Esophagus squamous epithelium (tissue), 4 donors: ENCODE results near the gene CCDC154.

Experiments
- POLR2A ChIP-seq, 4 donors: fragments of 450-650 bp; IDR thresholded peaks; one replicate each; pipeline ENCODE4 v1.6.1; 2017; ENCODE audit warnings: antibody characterized with exemption in 4 of 4, mild to moderate bottlenecking in 4 of 4, moderate library complexity in 3 of 4
- TF ChIP-seq, protein P1 (sequence below), 6 experiments: fragments of 450-650 bp in 4 of 6; fragments of 200-600 bp in 2 of 6; sonication (generic) in 2 of 6; IDR thresholded peaks; one replicate each; pipeline ENCODE4 v1.5.1; 2016 to 2019; ENCODE audit warnings: antibody characterized with exemption in 6 of 6, mild to moderate bottlenecking in 4 of 6, moderate library complexity in 4 of 6

DNA sequence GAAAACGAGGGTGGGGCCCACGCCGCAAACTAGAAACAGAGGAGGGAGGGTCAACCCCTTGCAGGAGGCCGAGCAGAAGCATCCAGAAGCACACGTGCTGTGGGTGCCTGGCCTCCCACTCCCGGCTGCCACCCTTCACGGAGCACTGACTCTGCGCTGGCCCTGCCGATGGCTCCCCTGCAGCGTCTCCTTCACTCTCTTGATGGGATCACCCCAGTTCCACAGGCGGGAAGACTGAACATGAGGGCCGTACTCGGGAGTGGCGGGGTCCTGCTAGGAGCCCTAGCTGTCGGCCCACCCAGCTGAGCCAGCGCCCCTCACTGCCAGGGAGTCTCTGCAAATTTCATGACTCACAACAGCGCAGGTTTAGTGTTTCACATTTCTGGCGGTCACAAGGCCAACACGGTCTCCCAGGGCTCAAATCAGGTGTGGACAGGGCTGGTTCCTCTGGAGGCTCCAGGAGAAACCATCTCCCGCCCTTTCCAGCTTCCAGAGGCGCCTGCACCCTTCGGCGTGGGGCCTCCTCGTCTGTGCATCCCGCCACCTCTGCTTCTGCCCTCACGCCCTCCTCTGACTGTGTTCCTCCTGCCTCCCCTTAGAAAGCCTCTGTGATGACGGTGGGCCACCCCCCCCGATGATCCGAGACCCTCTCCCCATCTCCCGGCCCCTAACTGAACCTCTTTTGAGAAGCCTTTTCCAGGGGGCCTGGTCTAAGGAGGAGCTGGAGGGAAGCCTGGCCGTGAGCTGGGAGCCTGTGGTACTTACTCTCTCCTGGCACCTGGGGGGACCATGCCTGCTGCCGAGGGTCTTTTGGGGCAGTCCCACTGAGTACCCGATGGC is 42.4 kb upstream of the CCDC154 start:
- TF ChIP-seq, protein P1, sequence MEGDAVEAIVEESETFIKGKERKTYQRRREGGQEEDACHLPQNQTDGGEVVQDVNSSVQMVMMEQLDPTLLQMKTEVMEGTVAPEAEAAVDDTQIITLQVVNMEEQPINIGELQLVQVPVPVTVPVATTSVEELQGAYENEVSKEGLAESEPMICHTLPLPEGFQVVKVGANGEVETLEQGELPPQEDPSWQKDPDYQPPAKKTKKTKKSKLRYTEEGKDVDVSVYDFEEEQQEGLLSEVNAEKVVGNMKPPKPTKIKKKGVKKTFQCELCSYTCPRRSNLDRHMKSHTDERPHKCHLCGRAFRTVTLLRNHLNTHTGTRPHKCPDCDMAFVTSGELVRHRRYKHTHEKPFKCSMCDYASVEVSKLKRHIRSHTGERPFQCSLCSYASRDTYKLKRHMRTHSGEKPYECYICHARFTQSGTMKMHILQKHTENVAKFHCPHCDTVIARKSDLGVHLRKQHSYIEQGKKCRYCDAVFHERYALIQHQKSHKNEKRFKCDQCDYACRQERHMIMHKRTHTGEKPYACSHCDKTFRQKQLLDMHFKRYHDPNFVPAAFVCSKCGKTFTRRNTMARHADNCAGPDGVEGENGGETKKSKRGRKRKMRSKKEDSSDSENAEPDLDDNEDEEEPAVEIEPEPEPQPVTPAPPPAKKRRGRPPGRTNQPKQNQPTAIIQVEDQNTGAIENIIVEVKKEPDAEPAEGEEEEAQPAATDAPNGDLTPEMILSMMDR (IDR thresholded peaks at IDR 0.05) = no peak
- no peak for TF ChIP-seq POLR2A (IDR thresholded peaks at IDR 0.05)
